NCI-H187 treated with DMSO at 0.1 percent for 48 hours (cell line): ENCODE measurements around the gene CDS2.
"Not testable (repeated sequence)": the region's sequence is repeated elsewhere in the genome, so short reads cannot be mapped to it uniquely, and the experiment has no call there.

Experiments used
- DNase-seq: peaks from one replicate; lab custom pipeline; 2025; lab: John Stamatoyannopoulos, UW

The CDS2 gene

DNA sequence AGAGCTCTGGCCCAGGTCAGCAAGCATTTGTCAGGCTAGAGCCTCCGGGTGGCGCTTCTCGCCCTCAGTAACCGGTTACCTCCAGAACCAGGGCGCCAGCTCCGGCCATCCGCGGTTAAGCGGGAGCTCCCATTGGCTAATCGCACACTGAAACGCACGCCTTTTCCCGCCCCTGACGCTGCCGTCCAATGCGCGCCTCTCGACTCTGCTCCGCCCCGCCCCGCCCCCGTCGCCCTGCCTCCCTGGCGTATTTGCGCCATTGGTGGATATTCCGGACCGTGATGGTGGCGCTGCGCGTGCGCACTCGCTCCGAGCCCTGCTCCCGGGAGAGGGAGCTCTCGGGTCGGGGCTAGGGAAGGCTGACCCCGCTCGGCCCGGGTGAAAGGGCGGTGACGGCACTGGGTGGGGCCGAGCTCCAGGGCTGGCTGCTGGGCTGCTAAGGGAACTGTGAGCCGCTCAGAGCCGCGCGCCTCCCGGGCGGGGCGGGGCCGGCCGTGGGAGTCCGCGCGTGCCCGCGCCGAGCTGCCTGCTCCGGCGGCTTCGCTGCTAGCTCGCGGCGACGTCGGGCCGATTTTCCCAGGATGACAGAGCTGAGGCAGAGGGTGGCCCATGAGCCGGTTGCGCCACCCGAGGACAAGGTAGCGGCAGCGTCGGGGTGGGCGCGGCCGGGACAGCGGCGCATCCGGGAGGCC, at the start of gene CDS2:
Gene CDS2 (plus strand): TSS at position 497 of the 692 bp plus-strand sequence. CDS start 85 bp downstream, at position 582.
- peak; percentile 94 for DNase-seq

DNA sequence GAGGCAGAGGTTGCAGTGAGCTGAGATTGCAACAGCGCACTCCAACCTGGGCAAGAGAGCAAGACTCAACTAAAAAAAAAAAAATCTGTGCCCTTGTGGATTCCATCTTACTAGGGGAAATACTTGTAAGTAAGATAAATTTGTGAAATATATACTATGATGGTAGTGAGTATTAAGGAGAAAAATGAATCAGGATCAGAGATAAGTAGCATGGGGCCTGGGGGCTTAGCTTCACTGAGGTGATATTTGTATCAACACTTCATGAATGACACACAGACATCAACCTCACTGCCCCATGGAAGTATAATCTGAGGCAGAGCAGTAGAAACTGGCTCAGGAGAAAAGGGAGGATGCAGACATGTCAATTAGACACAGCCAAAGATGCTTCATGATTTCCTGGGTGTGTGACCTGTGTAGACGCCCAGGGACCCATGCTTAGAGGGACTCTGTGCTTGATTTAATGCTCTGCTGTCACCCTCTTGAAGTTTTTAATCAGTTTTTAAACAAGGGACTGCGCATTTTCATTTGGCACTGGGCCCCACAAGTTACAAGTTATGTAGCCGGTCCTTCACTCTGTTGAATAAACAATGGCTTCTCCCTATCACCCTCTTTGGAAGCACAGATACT, 48.9 kb upstream of the CDS2 start:
- no peak for DNase-seq

DNA sequence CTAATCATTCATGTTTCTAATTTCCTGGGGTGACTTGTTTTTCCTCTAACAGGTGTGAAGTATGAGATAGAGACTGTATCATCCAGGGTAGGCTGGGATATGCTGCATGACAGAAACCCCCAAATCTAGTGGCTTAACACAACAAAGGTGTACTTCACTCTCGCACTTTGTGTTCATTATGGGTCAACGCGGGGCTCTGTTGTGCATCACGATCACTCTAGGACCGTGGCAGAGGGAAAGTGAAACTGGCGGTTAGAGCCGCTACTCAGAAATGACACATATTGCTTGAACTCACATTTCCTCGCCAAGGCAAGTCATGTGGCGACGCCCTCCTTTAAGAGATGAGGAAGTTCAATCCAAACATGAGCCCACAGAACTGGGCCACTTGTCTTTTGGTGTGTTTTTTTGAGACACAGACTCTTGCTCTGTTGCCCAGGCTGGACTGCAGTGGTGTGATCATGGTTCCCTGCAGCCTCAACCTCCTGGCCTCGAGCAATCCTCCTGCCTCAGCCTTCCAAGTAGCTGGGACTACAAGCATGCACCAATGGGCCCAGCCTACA, 48.3 kb upstream of the CDS2 start:
- DNase-seq, result no peak

DNA sequence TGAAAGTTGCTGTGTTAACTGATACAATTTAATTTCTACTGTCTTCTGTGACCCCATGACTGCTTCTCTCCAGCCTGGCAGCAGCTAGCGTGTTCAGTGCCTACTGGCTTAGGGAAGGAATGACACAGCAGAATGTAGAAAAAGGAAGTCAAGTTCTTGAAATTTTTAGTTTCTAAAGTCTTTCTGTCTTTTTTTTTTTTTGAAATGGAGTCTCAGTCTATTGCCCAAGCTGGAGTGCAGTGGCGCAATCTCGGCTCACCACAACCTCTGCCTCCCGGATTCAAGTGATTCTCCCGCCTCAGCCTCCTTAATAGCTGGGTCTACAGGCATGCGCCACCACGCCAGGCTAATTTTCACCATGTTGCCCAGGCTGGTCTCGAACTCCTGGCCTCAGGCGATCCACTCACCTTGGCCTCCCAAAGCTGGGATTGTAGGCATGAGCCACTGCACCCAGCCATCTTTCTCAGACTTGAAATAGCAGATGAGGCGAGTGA, 46.4 kb upstream of the CDS2 start:
- no peak for DNase-seq

DNA sequence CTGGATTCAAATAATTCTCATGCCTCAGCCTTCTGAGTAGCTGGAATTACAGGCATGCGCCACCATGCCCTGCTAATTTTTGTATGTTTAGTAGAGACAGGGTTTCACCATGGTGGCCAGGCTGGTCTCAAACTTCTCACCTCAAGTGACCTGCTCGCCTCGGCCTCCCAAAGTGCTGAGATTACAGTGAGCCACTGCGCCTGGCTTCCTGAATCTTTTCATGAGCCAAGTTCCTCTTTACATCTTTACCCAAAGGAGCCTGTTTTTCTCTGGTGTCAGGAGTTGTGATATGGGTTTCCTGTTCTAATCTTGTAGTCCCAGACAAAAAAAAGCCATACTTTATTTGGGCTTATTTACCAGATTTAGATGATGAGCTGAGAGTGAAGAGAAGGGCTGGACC, 41.4 kb upstream of the CDS2 start:
- DNase-seq, result no peak

DNA sequence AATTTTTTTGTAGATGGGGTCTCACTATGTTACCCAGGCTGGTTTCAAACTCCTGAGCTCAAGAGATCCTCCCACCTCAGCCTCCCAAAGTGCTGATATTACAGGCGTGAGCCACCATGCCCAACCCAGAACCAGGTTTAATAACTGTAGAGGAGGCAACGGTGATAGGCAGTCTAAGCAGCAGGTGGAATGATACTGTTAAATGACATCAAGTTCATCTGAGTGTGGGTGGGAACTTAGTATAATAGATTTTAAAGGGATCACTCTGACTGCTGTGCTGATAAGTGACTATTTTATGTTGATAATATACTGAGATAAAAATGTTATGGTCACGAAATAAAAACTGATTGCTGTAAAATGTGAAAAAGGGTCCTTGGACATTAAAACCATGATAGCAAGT, 38.1 kb upstream of the CDS2 start:
- DNase-seq, result no peak

DNA sequence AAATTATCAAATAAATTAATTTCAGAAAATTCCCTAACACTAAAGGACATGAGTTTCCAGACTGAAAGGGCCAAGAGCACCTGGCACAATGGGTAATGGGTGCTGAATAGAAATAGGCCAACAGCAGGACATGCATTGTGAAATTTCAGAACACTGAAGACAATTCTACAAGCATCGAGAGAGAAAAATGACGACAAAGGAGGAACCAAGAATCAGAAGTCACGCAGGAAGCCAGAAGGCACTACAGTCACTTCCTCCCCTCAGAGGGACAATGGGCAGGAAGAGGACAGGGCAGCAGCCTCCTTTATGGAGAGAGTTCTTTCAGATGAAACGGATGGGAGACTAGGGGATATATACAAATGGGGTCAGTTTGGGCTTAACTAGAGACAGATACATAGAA, 36.6 kb upstream of the CDS2 start:
- DNase-seq, result no peak

DNA sequence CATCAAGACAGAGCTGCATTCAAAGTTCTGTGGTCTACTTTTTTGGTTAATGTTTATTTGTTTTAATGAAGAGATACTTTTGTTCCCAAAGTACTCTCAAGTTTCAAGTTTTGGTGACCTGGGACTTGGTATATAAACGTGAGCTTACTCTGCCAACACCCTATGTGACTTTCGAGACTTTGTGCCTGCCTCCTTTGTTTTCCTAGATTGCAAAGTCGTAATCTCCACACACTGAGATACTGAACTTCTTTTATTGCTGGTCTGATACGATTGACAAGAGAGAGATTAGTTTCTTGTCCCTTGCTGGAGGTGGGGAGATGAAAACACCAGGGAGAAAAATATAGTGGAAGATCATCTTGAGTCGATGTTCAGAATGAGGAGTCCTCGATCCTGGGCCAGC, 34.9 kb upstream of the CDS2 start:
- DNase-seq, result no peak

DNA sequence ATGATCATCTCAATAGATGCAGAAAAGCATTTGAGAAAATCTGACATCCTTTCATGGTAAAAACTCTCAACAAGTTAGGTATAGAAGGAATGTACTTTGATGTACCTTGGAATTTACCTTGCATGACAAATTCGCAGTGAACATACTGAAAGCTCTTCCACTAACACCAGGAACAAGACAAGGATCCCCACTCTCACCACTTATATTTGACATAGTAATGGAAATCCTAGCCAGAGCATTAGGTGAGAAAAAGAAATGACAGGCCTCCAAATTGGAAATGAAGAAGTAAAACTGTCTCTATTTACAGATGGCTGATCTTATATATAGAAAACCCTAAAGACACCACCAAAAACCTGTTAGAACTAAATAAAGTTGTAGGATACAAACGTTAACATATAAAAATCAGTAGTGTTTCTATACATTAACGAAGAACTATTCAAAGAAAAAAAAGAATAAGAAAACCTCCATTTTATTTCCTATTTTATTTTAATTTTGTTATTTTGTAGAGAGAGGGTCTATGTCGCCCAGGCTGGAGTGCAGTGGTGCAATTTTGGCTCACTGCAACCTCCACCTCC, 34.0 kb upstream of the CDS2 start:
- no peak for DNase-seq

DNA sequence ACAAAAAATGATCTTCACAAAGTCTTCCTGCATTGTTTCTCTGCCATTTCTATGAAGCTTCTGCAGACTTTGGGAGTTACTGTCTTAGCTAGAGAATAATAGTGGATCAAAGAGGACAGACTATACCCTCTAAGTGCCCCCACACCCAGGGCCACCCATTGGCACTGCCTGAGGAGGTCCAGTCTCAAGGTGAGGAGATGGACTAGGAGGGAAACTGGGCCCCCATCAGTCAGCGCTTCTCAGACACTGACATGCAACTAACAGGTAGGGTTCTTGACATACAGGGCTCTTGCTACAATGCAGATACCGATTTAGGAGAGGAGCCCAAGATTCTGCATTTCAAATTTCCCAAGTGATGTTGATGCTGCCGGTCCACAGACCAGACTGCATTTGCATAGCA, 31.4 kb upstream of the CDS2 start:
- DNase-seq, result no peak

DNA sequence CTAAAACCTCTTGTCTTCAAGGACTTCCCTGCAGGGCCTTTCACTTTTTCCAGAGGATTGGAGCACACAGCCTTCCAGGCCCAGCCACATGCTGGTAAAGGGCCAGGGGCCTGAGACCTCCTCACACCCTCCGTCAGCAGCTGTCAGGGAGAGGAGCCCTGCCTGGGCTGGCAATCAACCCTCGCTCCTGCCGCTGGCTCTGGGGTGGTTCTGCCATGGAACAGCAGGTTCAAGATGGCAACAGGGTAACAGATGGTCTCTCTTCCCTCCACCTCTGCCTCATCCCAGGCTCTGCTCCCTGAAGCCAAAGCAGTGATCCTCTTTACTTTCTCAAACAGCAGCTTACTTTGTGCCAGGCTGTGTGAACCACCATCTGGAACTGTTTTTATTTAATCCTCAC, 30.9 kb upstream of the CDS2 start:
- no peak for DNase-seq

DNA sequence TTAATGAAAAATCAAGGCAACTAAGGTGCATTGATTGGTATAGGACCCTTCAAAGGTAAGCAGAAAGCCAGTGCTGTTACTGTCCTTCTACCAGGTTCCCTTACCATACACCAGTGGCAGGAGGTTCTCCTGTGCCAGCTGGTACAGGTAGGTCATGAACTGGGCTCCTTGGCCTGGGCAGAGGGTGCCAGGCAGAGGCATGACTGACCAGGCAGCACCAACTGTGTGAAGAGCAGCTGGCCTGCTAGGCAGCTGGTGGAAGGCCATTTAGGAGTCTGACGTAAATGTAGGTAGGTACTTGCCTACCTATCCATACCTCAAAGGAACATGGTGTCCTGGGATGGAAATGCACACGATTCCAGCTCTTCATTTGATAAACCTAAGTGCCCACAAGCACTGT, 30.3 kb upstream of the CDS2 start:
- no peak for DNase-seq

DNA sequence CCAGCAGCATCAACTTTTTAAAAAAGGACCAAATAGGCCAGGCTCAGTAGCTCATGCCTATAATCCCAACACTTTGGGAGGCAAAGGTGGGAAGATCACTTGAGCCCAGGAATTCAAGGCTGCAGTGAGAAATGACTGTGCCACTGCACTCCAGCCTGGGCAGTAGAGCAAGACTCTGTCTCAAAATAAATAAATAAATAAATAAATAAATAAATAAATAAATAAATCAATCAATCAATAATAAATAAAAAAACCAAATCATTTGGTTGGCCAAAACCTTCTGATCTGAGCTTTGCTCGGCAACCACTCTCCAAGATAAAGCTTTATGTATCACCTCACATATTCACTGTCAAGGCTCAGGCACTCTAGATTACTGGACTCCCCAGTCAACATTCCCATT, 27.8 kb upstream of the CDS2 start:
- DNase-seq, result not testable (repeated sequence)

DNA sequence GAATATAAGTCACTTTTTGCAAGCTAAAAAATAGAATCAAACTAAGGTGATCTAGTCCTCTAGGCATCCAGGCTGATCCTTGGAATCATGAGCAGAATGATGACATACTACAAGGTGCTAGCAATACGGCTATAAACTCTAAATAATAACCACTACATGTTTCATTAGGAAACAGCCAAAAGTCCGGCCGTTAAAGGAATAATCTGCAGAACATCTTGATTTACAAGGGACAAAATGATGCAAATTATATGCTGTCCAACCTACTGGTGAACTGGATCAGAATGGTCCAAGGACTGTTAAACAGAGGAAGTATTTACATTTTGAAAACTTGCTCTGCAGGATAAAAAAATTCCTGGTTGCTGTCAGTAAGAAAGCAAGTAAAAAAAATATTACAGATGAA, 26.9 kb upstream of the CDS2 start:
- DNase-seq, result not testable (repeated sequence)

DNA sequence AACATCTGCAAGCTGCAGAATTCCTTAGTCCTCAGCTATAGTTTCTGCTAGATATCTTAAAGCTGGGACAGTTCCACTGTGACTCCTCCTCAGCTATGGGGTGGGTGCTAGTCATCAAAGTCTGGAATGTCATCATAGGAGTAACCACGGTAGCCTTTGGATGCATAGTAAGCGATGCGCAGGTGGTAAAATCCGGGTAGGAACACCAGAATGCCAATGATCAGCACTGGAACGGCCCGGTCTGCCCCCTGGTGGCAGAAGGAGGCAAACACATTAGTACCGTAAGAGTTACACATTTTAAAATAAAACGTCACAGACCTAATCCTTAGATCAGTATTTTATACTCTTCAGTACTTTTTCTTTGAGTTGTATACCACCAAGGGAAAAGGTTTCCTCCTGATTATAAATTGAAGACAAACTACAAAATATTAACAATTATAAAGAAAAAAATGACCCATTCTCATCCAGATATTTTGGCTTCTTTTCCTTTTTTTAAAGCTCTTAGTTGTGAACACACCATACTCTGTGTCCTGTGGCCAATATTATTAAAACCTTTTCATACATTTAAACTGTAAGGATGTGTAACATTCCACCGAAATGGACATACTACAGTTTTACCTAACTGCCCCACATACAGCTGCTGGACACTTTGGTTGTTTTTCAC, 26.0 kb upstream of the CDS2 start:
- no peak for DNase-seq

DNA sequence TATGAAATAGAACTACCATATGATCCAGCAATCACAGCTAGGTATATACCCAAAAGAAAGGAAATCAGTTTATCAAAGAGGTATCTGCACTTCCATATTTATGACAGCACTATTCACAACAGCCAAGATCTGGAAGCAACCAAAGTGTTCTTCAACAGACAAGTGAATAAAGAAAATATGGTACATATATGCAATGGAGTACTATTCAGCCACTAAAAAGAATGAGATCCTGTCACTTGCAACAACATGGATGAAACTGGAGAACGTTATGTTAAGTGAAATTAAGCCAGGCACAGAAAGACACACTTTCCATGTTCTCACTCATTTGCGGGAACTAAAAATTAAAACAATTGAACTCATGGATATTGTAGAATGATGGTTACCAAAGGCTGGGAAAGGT, 22.3 kb upstream of the CDS2 start:
- DNase-seq, result no peak

DNA sequence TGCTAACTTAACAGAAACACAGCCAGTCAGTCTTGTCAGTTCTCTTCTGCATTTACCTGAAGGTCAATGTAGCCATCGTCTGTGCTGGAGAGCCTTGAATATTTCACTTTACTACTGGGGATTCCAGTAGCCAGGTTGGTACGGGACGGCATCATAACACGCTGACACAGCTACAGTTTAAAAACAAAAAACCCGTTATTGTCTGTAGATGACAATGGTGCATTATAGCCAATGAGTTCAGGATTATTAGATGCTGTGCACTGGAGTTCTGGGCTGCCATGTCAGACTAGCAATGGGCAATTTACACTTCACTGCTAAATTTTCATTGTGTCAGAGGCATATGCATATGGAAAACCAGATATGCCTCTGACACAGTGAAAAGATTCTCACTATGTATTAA, 17.5 kb upstream of the CDS2 start:
- DNase-seq, result no peak

DNA sequence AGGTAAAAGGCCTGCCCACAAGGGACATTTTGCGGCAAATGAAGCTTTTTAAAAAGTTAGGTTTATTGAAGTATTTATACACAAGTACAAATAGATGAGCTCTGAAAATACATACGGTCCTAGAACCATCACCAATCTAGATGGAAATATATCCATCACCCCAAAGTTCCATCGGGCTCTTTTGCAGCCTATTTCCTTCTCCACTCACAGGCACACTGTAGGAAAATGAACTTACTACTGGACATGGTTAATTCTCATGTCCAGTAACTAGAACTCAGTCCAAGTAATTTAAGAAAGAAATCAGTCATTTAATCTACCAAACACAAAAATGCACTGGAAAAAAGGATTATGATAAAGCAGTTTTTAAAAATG, 13.2 kb upstream of the CDS2 start:
- DNase-seq, result no peak

DNA sequence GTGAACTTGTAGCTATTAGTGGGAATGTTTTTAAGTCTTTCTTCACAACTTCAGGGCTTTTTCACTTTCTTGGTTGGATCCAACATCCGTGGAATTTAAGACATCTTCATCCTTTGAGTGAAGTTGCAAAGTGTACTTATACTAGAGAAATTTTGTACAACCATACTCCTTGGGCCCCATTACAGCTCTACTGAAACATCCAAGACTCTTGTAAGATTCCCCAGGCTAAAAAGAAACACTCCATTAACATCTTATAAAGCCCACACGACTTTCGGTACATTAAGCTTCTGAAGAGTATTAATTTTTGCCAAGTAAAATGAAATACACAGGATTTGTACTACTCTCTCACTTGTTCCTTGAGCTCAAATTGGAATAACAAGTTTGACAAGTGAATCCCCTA, 12.4 kb upstream of the CDS2 start:
- DNase-seq, result no peak

DNA sequence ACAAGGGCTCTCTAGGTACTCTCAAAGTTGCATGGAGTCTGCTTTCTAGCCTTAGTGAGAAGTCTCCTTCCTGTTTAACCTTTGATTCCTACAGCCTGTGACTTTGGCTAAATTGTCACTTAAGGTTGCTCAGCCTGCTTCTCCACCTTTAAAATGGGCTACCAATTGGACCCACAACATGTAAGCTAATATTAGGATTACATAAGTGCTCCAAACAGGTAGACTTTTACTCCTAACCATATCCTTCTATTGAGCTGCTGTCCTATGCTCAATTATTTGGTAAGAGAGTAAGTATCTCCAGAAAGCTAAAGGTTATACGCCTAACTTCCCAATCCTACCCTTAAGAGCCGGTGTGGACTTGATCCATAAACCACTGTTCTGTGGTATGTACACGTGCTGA, 9.9 kb upstream of the CDS2 start:
- no peak for DNase-seq

DNA sequence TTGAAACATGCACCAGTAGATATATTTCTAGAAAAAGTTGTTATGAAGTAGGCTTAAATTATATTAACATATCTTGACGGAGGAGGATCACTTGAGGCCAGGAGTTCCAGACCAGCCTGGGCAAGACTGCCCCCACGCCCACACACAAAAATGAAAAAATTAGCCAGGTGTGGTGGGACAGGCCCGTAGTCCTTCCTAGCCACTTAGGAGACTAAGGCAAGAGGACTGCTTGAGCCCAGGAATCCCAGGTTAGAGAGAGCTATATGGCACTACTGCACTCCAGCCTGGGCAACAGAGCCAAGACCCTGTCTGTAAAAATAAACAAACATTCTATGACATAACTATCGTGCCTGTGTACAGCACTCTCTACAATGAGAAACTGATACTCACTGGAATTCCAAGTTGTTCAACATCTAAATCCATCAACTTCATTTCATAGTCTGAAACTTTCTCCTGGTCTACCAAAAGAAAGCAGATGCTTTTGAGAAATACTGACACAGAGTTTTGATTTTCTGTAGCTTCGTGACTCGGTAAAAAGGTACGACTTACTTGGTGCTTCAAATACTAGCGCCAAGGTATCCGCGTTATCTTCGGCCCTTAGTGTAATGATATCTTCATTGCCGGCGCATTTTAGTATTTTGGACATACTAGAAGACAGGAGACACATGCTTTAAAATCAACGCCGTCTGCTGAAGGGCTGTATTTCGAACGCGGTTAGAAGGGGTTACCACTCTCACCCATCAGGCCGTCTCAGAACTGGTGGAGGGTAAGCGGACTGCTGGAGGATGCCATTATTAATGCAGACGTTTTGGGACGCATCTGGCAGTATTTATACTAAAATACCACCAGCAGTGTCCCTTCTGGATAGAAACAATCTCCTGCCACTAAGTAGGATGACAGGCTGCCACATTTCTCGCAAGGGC, 8.3 kb upstream of the CDS2 start:
- no peak for DNase-seq

DNA sequence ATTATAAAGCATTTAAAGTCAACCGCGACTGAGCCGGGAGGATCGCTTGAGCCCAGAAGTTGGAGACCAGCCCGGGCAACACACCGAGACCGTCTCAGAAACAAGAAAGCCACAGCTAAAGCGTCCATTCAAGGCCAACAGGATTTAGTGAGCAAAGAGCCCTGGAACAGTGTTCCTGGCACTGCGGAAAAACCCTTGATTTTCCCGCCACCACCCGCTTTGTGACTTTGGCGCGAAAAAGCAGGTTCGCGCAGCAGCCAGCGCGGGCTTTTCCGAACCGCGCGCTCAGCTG, 7.7 kb upstream of the CDS2 start:
- no peak for DNase-seq
